DMS79 (cell line): Measurements from ENCODE around the gene EFNA2.
"Not testable (repeated sequence)": the region's sequence is repeated elsewhere in the genome, so short reads cannot be mapped to it uniquely, and the experiment has no call there.

Source experiments
- DNase-seq: peaks from one replicate; lab custom pipeline; 2025; lab: John Stamatoyannopoulos, UW

EFNA2 gene

GRCh38 chr19:1298235-1298634, 12.6 kb downstream of the EFNA2 start:
- DNase-seq: no peak

- no peak for DNase-seq
Observed at GRCh38 chr19:1299801-1300200, 14.1 kb downstream of the EFNA2 start.

GRCh38 chr19:1300744-1301490, 15.2 kb downstream of the EFNA2 start:
- no peak for DNase-seq

GRCh38 chr19:1302533-1303239, 17.0 kb downstream of the EFNA2 start:
- no peak for DNase-seq

DNA sequence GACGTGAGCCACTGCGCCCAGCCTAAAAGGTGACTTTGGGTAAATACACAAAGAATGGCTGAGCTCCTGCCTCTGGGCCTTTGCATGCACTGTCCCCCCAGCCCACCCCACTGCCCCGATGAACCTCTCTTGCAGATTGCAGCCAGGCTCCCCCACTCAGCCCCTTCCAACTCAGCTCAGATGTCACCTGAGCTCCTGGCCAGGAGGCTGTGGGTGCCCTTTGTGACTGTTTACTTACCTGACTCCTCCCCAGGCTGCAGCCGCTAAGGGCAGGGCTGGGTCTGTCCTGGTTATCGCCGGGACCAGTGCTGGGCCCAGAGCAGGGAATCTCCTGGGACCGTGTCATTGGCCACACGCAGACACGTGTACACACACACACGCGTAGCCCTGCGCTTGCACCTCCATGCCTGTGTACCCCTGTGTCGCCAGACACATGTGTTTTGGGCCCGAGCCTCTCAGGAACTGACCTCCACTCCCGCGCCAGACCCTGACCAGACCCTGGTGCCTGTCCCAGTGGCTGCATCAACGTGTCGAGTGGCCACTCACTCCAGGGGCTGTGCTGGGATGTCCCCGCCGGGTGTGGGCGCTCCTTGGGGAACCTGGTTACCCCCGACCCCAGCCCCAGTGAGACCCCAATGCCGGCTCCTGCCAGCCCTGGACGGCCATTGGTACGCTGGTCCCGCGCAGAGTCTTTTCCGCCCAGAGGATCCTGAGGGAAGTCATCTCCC, 18.7 kb downstream of the EFNA2 start:
- no peak for DNase-seq

GRCh38 chr19:1305354-1305753, 19.7 kb downstream of the EFNA2 start:
- DNase-seq: not testable (repeated sequence)

GRCh38 chr19:1307320-1307719, 21.6 kb downstream of the EFNA2 start:
- no peak for DNase-seq

DNA sequence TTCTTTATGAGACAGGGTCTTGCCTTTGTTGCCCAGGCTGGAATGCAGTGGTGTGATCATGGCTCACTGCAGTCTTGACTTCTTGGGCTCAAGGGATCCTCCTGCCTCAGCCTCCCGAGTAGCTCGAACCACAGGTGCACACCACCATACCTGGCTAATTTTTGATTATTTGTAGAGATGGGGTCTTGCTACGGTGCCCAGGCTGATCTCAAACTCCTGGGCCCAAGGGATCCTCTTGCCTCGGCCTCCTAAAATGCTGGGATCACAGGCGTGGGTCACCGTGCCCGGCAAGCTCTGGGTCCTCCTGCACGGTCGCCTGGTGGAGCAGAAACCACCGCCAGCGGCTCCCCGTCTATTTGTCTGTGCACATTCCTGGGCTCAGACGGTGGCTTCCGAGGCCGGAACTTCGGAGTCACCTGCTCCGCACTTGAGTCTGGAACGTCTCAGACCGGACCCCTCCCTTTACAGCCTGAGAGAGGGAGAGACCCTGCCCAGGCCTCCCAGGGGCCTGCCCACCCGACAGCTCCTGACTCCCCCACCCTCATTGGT, 22.2 kb downstream of the EFNA2 start:
- no peak for DNase-seq

DNA sequence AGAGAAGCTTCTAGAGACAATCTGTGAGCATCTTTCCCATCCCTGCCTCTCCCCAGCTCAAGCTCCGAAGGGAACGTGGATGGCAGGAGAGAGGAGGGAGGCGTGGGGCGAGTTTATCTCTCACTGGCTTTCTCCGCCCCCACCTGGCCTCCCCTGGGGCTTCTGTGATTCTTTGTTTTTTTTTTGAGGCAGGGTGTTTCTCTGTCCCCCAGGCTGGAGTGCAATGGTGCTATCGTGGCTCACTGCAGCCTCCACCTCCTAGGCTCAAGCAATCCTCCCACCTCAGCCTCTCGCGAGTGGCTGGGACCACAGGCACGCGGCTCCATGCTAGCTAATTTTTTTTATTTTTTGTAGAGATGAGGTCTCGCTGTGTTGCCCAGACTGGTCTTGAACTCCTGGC, 23.0 kb downstream of the EFNA2 start:
- DNase-seq: no peak

- no peak for DNase-seq
Observed at GRCh38 chr19:1309977-1310852, 24.5 kb downstream of the EFNA2 start.

- DNase-seq: no peak
Observed at GRCh38 chr19:1310853-1311180, 25.1 kb downstream of the EFNA2 start.

GRCh38 chr19:1311543-1312091, 25.9 kb downstream of the EFNA2 start:
- DNase-seq: no peak

DNA sequence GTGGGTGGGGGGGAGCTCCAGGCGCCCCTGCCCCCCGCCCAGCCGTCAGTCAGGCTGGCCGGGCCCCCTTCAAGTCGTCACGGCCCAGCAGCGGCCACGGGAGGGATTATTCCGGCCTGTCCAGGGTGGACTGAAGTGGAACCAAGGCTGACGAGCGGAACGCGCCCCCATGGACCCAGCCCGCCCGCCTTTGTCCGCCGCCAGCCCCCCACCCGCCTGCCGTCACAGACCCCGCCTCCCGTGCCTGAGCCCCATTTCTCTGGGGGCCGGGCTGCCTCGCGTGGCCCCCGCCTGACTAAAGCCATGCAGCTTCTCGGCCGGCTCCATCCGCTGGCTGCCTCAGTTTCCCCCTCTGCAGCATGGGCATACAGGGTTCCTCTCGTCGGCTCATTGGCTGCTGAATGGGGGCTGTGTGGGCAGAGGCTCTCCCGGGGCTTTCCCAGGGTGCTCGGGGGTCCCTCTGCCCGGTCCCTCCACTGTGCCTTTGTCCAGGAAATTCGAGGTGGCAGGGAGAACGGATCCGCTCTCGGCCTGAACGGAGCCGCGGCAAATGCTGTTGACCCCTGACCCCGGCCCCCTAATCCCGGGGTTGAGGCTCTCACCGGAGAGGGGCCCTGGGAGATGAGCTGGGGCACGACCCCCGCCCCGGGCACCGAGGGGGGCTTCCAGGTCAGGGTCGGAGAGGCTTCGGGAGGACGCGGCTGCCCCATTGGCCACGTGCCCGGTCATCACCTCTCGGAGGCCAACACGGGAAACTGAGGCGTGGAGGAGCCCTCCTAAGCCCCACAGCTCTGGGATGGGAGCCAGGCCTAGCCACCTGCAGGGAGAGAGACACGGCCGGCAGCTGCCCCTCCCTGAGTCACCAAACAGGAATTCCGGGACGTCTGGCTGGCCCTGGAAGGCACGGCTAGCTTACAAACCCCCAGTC, 27.4 kb downstream of the EFNA2 start:
- DNase-seq: no peak

DNA sequence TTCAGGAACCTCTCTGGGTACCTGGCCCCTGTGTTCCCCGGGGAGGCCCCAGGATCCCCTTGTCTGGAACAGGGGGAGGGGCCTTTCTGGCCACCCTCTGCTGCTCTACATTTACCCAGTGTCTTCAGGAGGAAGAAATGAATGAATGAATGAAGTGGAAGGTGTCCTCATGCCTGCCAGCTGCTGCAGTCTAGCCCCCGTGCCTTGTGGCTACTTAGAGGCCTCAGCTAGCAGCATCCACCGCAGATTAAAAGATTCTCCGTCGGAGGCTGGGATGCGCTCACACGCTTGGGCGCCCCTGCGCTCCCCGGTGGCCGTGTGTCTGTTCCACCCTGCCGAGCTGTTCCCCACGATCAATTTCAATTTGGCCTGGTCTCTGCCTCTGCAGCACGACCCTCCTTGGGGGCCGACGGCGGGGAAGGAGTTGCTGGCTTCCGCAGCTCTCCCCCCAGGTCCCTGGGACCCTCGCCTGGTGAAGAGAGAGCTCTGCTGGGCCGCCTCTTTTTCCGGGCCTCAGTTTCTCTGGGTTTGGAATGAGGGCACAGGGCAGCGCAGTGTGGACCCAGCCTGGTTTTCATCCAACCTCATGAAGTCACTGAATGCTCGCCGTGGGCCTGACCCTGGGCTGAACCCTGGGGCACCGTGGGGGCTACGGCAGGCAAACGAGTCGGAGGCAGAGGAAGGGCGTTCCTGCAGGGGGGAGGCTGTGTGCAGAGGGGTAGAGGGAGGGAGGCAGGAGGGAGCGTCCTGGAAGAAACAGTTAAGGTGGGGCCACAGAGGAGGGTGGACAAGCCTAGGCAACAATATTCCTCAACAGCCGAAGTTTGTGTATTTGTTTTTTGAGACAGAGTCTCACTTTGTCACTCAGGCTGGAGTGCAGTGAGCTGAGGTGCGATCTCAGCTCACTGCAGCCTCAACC, 28.3 kb downstream of the EFNA2 start:
- no peak for DNase-seq

DNA sequence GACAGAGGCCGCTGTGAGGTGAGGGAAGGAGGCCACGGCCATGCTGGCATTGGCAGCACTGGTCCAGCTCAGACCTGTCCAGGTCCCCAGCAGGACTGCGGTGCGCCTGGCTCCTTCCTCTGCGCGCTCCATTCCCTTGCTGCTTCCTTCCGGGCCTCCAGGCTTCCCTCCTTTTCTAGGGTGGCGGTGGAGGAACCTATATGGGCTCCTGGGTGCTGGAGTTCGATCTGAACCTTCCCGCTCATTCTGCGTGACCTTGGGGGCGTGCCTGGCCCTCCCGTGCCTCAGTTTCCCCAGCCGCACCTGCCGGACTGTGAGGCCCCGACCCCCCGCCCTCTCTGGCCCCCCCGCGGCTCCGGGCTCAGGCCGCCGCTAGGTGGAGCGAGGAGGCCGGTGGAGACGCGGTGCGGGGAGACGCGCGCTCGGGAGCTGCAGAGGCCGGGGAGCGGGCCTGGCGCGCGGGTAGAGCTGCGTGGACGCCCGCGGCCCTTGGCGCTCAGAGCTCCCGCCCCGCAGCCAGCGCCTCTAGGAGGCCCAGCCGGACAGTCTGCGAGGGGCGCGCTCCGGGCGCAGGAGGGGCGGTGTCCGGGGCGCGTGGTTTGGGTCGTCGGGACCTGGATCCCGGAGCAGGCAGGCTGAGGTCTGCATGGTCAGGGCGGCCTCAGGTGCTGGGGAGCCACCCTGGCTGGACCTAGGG, 29.9 kb downstream of the EFNA2 start:
- no peak for DNase-seq

DNA sequence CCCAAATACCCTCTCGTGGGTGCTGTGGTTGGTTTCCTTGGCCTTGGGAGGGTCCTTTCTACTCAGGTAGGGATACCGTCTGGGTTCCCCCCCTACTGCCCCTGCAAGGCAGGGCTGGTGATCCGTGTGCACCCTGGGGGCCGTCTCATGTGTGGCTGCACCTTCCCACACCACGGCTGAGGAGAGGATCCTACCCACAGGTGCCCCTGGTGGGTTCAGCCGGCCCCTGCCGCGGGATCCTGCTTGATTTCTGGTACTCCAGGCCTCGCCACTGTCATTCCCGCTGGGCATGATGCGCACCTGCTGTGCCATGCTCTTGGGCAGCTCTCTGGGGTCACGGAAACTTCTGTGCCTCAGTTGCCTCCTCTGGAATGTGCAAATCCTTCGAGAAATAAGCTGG, 30.8 kb downstream of the EFNA2 start:
- no peak for DNase-seq

DNA sequence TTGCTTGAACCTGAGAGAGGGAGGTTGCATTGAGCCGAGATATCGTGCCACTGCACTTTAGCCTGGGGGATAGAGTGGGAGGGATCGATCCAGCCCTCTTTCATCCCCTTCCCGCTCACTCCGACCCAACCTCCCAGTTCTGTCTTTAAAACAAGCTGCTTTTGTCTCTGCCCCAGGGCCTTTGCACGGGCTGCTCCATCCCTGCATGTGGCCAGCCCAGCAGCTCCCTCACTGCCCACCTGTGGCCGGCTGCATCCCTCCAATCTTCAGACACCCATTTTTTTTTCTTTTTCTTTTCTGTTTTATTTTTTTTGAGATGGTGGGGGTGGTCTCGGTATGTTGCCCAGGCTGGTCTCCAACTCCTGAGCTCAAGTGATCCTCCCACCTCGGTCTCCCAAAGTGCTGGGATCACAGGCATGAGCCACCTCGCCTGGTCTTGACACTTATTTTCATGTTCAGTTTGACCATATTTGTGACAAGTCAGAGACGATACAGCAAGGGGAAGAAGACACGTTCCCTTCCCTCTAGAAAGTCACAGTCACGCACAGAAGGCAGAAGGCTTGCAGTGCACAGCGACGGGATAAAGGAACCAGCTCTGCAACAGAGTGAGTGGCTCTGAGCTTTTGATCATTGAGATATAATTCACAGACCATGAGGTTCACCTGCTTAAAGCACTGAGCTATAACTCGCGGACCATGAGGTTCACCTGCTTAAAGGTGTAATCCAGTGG, 31.8 kb downstream of the EFNA2 start:
- no peak for DNase-seq
